Measurements from ENCODE around the gene CYP2A7.
"Not testable (repeated sequence)": the region's sequence is repeated elsewhere in the genome, so short reads cannot be mapped to it uniquely, and the experiment has no call there.

- TF ChIP-seq TAF1 (IDR thresholded peaks at IDR 0.05; ENCODE audit: borderline replicate concordance, low read depth, low read length); POLR2A (IDR thresholded peaks at IDR 0.05; ENCODE audit: low read depth, low read length); POLR2AphosphoS5 (IDR thresholded peaks at IDR 0.05; ENCODE audit: low read depth, low read length): not testable (repeated sequence)
Measured at GRCh38 chr19:40901975-40902750, 20.1 kb upstream of the CYP2A7 start.
